Measurements from ENCODE around the gene HAT1. TPM values are rescaled to one million over a fixed set of nuclear protein-coding genes. Genes with fewer than 3 reads are reported as not detected.
A peak's percentile ranks its signal among the peaks of the same experiment; 100 is the strongest.

The HAT1 gene
- total RNA-seq = 10 to 100 TPM in 1 of 2 donors, 1 to 10 TPM in 1; 5.6 to 21.5 TPM

DNA sequence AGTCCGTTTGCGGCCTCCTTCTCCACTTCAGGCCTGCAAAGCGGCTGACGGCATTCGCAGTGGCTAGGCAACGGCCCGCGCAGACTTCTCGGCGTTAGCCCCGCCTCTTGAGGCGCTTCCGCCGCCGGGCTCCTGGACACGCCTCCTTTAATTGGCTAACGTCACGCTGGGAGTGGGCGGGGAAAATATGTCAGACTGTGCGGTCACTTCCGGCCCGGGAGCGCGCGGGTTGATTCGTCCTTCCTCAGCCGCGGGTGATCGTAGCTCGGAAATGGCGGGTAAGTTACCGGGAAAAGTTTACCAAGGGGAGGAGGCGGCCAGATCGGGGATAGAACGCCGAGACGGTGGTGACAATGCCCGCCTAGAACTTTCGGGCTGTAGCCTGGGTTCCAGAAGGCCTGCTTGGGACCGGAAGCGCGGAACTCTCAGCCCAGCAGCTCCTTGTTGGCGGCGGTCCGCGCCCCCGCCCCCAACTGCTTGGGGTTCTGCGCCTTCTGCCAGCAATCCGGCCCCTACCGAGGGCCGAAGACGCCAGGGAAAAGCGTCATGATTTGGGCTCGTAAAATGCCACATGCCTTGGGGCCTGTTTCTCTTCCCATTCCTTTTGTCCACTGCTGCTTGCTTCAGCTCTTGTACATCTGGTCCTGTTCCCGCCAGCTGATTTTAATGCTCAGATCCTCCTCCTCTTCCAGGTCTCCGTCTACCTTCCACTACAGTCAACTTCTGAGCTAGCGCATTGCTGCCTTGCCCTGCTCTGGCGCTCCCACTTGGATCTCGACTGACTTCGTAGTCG is at the start of gene HAT1:
Gene HAT1 (plus strand): TSS at position 232 of the 793 bp plus-strand sequence. CDS start 40 bp downstream, at position 272.
- WGBS, 2 donors = 0 to 1% methylated on average over 25 to 61 of the region's 61 CpGs
- intact Hi-C loops (cut with DNase I) = no loop called here
- Histone ChIP-seq H3K36me3 (replicated peaks in 1 of 2; ENCODE audit: insufficient read depth in 1 of 2, low read depth in 2 of 2) (peaks cover 0 to 4% of the 10 kb centered on the region in 2 donors), H3K27me3 (no peaks in the 10 kb centered on the region), H3K9me3 (no peaks in the 10 kb centered on the region), H3K4me1 (peaks cover 33% of the 10 kb centered on the region), H3K27ac (peak within 1 kb of the TSS; percentile 86 to 97 (median 94)), H3K4me3 (peak within 1 kb of the TSS; percentile 82 to 83)
- TF ChIP-seq, protein P1, sequence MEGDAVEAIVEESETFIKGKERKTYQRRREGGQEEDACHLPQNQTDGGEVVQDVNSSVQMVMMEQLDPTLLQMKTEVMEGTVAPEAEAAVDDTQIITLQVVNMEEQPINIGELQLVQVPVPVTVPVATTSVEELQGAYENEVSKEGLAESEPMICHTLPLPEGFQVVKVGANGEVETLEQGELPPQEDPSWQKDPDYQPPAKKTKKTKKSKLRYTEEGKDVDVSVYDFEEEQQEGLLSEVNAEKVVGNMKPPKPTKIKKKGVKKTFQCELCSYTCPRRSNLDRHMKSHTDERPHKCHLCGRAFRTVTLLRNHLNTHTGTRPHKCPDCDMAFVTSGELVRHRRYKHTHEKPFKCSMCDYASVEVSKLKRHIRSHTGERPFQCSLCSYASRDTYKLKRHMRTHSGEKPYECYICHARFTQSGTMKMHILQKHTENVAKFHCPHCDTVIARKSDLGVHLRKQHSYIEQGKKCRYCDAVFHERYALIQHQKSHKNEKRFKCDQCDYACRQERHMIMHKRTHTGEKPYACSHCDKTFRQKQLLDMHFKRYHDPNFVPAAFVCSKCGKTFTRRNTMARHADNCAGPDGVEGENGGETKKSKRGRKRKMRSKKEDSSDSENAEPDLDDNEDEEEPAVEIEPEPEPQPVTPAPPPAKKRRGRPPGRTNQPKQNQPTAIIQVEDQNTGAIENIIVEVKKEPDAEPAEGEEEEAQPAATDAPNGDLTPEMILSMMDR (IDR thresholded peaks at IDR 0.05) = no peak
- TF ChIP-seq POLR2A (IDR thresholded peaks at IDR 0.05) = peak; percentile 38 to 80 (median 80)
- DNase-seq (peak; percentile 98), ATAC-seq (peak; percentile 98)

- no peak overlapping the region for H3K27ac ChIP-seq
- H3K4me1 ChIP-seq = no peaks in the 10 kb centered on the region
- H3K36me3 ChIP-seq (replicated peaks in 1 of 2; ENCODE audit: insufficient read depth in 1 of 2, low read depth in 2 of 2) = no peaks in the 10 kb centered on the region
- ATAC-seq = no peak
- WGBS, 2 donors = 97 to 100% methylated on average over 1 of the region's 1 CpG
- no peak overlapping the region for H3K4me3 ChIP-seq
- intact Hi-C loops (cut with DNase I) = no loop called here
- DNase-seq = no peak
- no peaks in the 10 kb centered on the region for H3K27me3 ChIP-seq
- TF ChIP-seq, protein P1 (IDR thresholded peaks at IDR 0.05) = no peak
- TF ChIP-seq POLR2A (IDR thresholded peaks at IDR 0.05) = no peak
- no peaks in the 10 kb centered on the region for H3K9me3 ChIP-seq
Observed at GRCh38 chr2:171874517-171874916, 47.7 kb upstream of the HAT1 start.

- H3K36me3 ChIP-seq (replicated peaks in 1 of 2; ENCODE audit: insufficient read depth in 1 of 2, low read depth in 2 of 2) = no peaks in the 10 kb centered on the region
- H3K4me1 ChIP-seq = no peaks in the 10 kb centered on the region
- TF ChIP-seq POLR2A (IDR thresholded peaks at IDR 0.05) = no peak
- TF ChIP-seq, protein P1 (IDR thresholded peaks at IDR 0.05) = no peak
- intact Hi-C loops (cut with DNase I) = no loop called here
- no peak overlapping the region for H3K27ac ChIP-seq
- WGBS, 2 donors = 86 to 89% methylated on average over 12 of the region's 12 CpGs
- DNase-seq (no peak), ATAC-seq (no peak)
- H3K9me3 ChIP-seq = no peaks in the 10 kb centered on the region
- no peak overlapping the region for H3K4me3 ChIP-seq
- H3K27me3 ChIP-seq = no peaks in the 10 kb centered on the region
Observed at GRCh38 chr2:171874963-171875362, 47.3 kb upstream of the HAT1 start.

DNA sequence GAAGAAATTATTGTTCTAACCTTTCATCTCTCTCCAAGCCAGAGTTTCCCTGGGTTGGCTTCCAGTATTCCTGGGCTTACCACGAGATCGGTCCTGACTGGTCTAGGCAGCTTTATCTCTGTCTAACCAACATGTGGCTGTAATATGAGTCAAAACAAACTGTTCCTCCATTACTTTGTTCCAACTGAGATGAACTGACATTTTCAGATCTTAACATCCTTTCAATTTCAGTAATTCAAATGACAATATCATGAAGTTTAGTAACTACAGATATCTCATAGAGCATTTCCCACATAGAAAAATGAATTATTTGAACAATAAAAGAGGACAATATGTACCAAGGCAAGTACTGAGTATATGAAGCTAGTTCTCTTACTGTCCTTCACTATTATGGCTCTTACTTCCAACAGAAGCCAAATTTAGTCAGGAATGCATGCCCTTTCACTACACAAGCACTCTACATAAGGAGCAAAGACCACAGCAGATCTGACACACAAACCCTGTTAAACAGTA is 43.7 kb upstream of the HAT1 start:
- H3K4me3 ChIP-seq = no peak overlapping the region
- 12 to 18% methylated on average over 2 of the region's 2 CpGs for WGBS, 2 donors
- H3K4me1 ChIP-seq = no peaks in the 10 kb centered on the region
- peak in 3 of 4 donors; percentile 9 to 17 (median 10) for DNase-seq
- no peak overlapping the region for H3K27ac ChIP-seq
- ATAC-seq = no peak
- intact Hi-C loops (cut with DNase I) = no loop called here
- no peaks in the 10 kb centered on the region for H3K9me3 ChIP-seq
- TF ChIP-seq, protein P1 (IDR thresholded peaks at IDR 0.05) = no peak
- TF ChIP-seq POLR2A (IDR thresholded peaks at IDR 0.05) = no peak
- no peaks in the 10 kb centered on the region for H3K36me3 ChIP-seq (replicated peaks in 1 of 2; ENCODE audit: insufficient read depth in 1 of 2, low read depth in 2 of 2)
- H3K27me3 ChIP-seq = no peaks in the 10 kb centered on the region
